Muscle of arm (tissue), 12 donors: ENCODE data around the gene CREB5. TPM values are rescaled to one million over a fixed set of nuclear protein-coding genes. Genes with fewer than 3 reads are reported as not detected.

Experiments
- DNase-seq: peaks from one replicate; pipeline ENCODE4 v3.0.0-alpha.2; 2013
- polyA plus RNA-seq, 12 donors: library from polyadenylated mRNA; unstranded; fragments of 120-200 nt; gene quantifications; one replicate each; pipeline ENCODE4 v1.2.1, GENCODE V29; 2013; ENCODE audit not compliant: insufficient read length in 12 of 12

The CREB5 gene
- polyA plus RNA-seq, 12 donors = 21.9 to 65.7 (median 34.2) TPM

- DNase-seq = peak; percentile 66
Measured at GRCh38 chr7:28509251-28510025, 97.1 kb downstream of the CREB5 start.

GRCh38 chr7:28510026-28510369, 97.7 kb downstream of the CREB5 start:
- no peak for DNase-seq

- no peak for DNase-seq
Measured at GRCh38 chr7:28512668-28513440, 100.5 kb downstream of the CREB5 start.

GRCh38 chr7:28516390-28517172, 104.3 kb downstream of the CREB5 start:
- DNase-seq = no peak

- no peak for DNase-seq
Measured at GRCh38 chr7:28517206-28517605, 104.9 kb downstream of the CREB5 start.

- DNase-seq = no peak
Measured at GRCh38 chr7:28517606-28518005, 105.3 kb downstream of the CREB5 start.

GRCh38 chr7:28520074-28521015, 108.0 kb downstream of the CREB5 start:
- DNase-seq = no peak

GRCh38 chr7:28524978-28525377, 112.7 kb downstream of the CREB5 start:
- DNase-seq = no peak

GRCh38 chr7:28528899-28529298, 116.6 kb downstream of the CREB5 start:
- no peak for DNase-seq

- no peak for DNase-seq
Measured at GRCh38 chr7:28529755-28530154, 117.4 kb downstream of the CREB5 start.

GRCh38 chr7:28530175-28530802, 118.0 kb downstream of the CREB5 start:
- DNase-seq = no peak

GRCh38 chr7:28530803-28531175, 118.5 kb downstream of the CREB5 start:
- no peak for DNase-seq

- no peak for DNase-seq
Measured at GRCh38 chr7:28531291-28531690, 119.0 kb downstream of the CREB5 start.

- no peak for DNase-seq
Measured at GRCh38 chr7:28532181-28532580, 119.9 kb downstream of the CREB5 start.

- DNase-seq = no peak
Measured at GRCh38 chr7:28533267-28533666, 120.9 kb downstream of the CREB5 start.

GRCh38 chr7:28533731-28534531, 121.6 kb downstream of the CREB5 start:
- DNase-seq = peak; percentile 78

- peak; percentile 75 for DNase-seq
Measured at GRCh38 chr7:28536259-28536658, 123.9 kb downstream of the CREB5 start.

GRCh38 chr7:28539289-28539981, 127.1 kb downstream of the CREB5 start:
- DNase-seq = no peak

GRCh38 chr7:28542410-28542809, 130.1 kb downstream of the CREB5 start:
- no peak for DNase-seq
